ENCODE results near the gene TEDC2.

- TF ChIP-seq CTCF (IDR thresholded peaks at IDR 0.05), result no peak
- TF ChIP-seq POLR2A (IDR thresholded peaks at IDR 0.05), result no peak
These were observed at the start of gene TEDC2 for GRCh38 chr16:2459647-2460390.
